Vagina (tissue), 2 donors: Measurements from ENCODE around the gene SAMD4A.

ENCODE experiments used
- POLR2AphosphoS5 ChIP-seq, 2 donors: sonication (generic); formaldehyde crosslinking; IDR thresholded peaks; one replicate each; pipeline ENCODE4 v1.9.0; 2017; ENCODE audit warnings: antibody characterized with exemption in 2 of 2, mild to moderate bottlenecking in 2 of 2, low read depth in 1 of 2; ENCODE audit not compliant: insufficient read depth in 1 of 2
- TF ChIP-seq, protein P1 (sequence below), 3 experiments: fragments of 450-650 bp in 2 of 3; fragments of 200-600 bp in 1 of 3; sonication (generic) in 1 of 3; IDR thresholded peaks; one replicate each; pipeline ENCODE4 v1.5.1; 2017 to 2019; ENCODE audit warnings: antibody characterized with exemption in 3 of 3, mild to moderate bottlenecking in 2 of 3, moderate library complexity in 2 of 3

GRCh38 chr14:54529811-54530210 lies 37.1 kb upstream of the SAMD4A start:
- TF ChIP-seq, protein P1, sequence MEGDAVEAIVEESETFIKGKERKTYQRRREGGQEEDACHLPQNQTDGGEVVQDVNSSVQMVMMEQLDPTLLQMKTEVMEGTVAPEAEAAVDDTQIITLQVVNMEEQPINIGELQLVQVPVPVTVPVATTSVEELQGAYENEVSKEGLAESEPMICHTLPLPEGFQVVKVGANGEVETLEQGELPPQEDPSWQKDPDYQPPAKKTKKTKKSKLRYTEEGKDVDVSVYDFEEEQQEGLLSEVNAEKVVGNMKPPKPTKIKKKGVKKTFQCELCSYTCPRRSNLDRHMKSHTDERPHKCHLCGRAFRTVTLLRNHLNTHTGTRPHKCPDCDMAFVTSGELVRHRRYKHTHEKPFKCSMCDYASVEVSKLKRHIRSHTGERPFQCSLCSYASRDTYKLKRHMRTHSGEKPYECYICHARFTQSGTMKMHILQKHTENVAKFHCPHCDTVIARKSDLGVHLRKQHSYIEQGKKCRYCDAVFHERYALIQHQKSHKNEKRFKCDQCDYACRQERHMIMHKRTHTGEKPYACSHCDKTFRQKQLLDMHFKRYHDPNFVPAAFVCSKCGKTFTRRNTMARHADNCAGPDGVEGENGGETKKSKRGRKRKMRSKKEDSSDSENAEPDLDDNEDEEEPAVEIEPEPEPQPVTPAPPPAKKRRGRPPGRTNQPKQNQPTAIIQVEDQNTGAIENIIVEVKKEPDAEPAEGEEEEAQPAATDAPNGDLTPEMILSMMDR (IDR thresholded peaks at IDR 0.05): no peak
- TF ChIP-seq POLR2AphosphoS5 (IDR thresholded peaks at IDR 0.05; ENCODE audit: insufficient read depth in 1 of 2, low read depth in 1 of 2): no peak
